Suprapubic skin (tissue), 3 donors: ENCODE results near the gene REXO1.

Experiments
- POLR2AphosphoS5 ChIP-seq, 3 donors: sonication (generic); formaldehyde crosslinking; IDR thresholded peaks; one replicate each; pipeline ENCODE4 v1.6.1; 2017; ENCODE audit warnings: antibody characterized with exemption in 3 of 3
- TF ChIP-seq, protein P1 (sequence below), 2 donors: fragments of 200-600 bp in 1 of 2; fragments of 450-650 bp in 1 of 2; sonication (generic) in 1 of 2; IDR thresholded peaks; one replicate each; pipeline ENCODE4 v1.5.1; 2016 to 2019; ENCODE audit warnings: antibody characterized with exemption in 2 of 2, mild to moderate bottlenecking in 1 of 2, moderate library complexity in 1 of 2

DNA sequence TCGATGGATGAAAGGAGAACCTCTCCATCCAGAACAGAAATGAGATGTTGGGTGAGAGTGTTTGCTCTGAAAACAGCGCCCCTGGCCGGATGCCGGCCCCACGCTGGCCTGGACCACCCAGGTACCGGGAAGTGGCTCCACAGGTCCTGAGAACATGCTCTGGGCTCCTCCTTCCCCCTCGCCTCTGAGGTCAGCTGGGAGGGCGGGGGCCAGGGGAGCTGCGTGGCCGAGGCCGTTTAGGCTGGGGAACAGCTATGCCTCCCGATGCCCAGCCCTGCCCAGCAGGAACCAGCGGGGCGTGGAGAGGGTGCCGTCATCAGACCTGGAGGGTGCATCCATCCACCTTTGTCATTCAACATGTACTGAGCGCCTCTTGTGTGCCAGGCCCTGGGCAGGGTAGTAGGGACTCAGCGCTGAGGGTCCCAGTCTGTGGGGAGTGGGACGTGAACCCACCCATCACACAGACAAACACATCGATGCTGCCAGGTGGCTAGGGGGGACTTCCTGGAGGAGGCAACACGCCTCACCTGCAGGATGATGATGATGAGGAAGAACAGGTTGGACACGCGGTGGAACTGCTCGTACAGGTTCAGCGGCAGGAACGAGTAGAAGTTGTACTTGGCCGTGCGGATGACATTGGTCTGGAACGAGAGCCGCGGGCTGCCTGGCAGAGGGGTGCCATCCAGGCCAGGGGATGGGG is 40.4 kb downstream of the REXO1 start:
- TF ChIP-seq, protein P1, sequence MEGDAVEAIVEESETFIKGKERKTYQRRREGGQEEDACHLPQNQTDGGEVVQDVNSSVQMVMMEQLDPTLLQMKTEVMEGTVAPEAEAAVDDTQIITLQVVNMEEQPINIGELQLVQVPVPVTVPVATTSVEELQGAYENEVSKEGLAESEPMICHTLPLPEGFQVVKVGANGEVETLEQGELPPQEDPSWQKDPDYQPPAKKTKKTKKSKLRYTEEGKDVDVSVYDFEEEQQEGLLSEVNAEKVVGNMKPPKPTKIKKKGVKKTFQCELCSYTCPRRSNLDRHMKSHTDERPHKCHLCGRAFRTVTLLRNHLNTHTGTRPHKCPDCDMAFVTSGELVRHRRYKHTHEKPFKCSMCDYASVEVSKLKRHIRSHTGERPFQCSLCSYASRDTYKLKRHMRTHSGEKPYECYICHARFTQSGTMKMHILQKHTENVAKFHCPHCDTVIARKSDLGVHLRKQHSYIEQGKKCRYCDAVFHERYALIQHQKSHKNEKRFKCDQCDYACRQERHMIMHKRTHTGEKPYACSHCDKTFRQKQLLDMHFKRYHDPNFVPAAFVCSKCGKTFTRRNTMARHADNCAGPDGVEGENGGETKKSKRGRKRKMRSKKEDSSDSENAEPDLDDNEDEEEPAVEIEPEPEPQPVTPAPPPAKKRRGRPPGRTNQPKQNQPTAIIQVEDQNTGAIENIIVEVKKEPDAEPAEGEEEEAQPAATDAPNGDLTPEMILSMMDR (IDR thresholded peaks at IDR 0.05): no peak
- TF ChIP-seq POLR2AphosphoS5 (IDR thresholded peaks at IDR 0.05): no peak
